Neural cell (in vitro differentiated cells): Measurements from ENCODE around the gene CPB2. TPM values are rescaled to one million over a fixed set of nuclear protein-coding genes. Genes with fewer than 3 reads are reported as not detected.
A peak's percentile ranks its signal among the peaks of the same experiment; 100 is the strongest.

Experiments used
- H2AFZ ChIP-seq: fragments of 200-600, 300-800 bp; sonication (generic), shearing (Covaris generic); 2 replicates; pipeline ENCODE4 v1.6.0; 2014; ENCODE audit warnings: low read depth, mild to moderate bottlenecking, antibody characterized with exemption, low read length, moderate library complexity
- H3F3A ChIP-seq: fragments of 200-600 bp; shearing (Covaris generic); 2 replicates; pipeline ENCODE4 v1.6.1; 2016; ENCODE audit warnings: mild to moderate bottlenecking, moderate library complexity, mixed read lengths, antibody characterized with exemption, low read length; ENCODE audit not compliant: insufficient read depth, poor library complexity, severe bottlenecking
- H3K27ac ChIP-seq: fragments of 200-600, 300-800 bp; sonication (generic), shearing (Covaris generic); 2 replicates; pipeline ENCODE4 v1.5.1; 2014; ENCODE audit warnings: mild to moderate bottlenecking, low read length, moderate library complexity
- H3K27me3 ChIP-seq: fragments of 300-800, 200-600 bp; sonication (generic), shearing (Covaris generic); 2 replicates; pipeline ENCODE4 v1.6.0; 2014; ENCODE audit warnings: mild to moderate bottlenecking, low read depth, low read length, moderate library complexity; ENCODE audit not compliant: insufficient read depth
- H3K36me3 ChIP-seq: fragments of 300-800, 200-600 bp; sonication (generic), shearing (Covaris generic); 2 replicates; pipeline ENCODE4 v1.5.1; 2014; ENCODE audit warnings: mild to moderate bottlenecking, antibody characterized with exemption, low read length, moderate library complexity; ENCODE audit not compliant: insufficient read depth
- H3K4me2 ChIP-seq: fragments of 300-800, 200-600 bp; sonication (generic), shearing (Covaris generic); 2 replicates; pipeline ENCODE4 v1.6.0; 2014; ENCODE audit warnings: mild to moderate bottlenecking, low read length
- H3K4me3 ChIP-seq: fragments of 300-800, 200-600 bp; sonication (generic), shearing (Covaris generic); 2 replicates; pipeline ENCODE4 v1.5.1; 2014; ENCODE audit warnings: mild to moderate bottlenecking, low read length, moderate library complexity
- H3K79me2 ChIP-seq: fragments of 200-600 bp; shearing (Covaris generic); replicated peaks from 2 replicates; pipeline ENCODE4 v1.6.0; 2014; ENCODE audit warnings: mild to moderate bottlenecking, low read length, moderate library complexity; ENCODE audit not compliant: insufficient read depth
- H3K9ac ChIP-seq: fragments of 300-800, 200-600 bp; sonication (generic), shearing (Covaris generic); 2 replicates; pipeline ENCODE4 v1.6.1; 2016; ENCODE audit warnings: mild to moderate bottlenecking, low read length, mixed read lengths
- H3K9me2 ChIP-seq: fragments of 200-600 bp; shearing (Covaris generic); 2 replicates; pipeline ENCODE4 v1.6.1; 2016; ENCODE audit warnings: mild to moderate bottlenecking, low read length, mixed read lengths; ENCODE audit not compliant: insufficient read depth
- H3K9me3 ChIP-seq: fragments of 200-600, 300-800 bp; sonication (generic), shearing (Covaris generic); 2 replicates; pipeline ENCODE4 v1.6.1; 2016; ENCODE audit warnings: mild to moderate bottlenecking, mixed run types, low read length, moderate library complexity, mixed read lengths
- H4K20me1 ChIP-seq: fragments of 200-600 bp; shearing (Covaris generic); 2 replicates; pipeline ENCODE4 v1.6.1; 2016; ENCODE audit warnings: mild to moderate bottlenecking, mixed run types; ENCODE audit not compliant: insufficient read depth
- CTCF ChIP-seq: fragments of 450-650 bp; IDR thresholded peaks from 2 replicates; pipeline ENCODE4 v1.5.1; 2014; ENCODE audit warnings: antibody characterized with exemption, mild to moderate bottlenecking, moderate library complexity; ENCODE audit not compliant: poor library complexity, severe bottlenecking
- EP300 ChIP-seq: fragments of 450-650 bp; conservative IDR thresholded peaks from 2 replicates; pipeline ENCODE4 v1.6.1; 2014; ENCODE audit warnings: antibody characterized with exemption, mild to moderate bottlenecking, moderate library complexity; ENCODE audit not compliant: poor library complexity, severe bottlenecking
- EZH2 ChIP-seq: fragments of 200-600, 300-800 bp; shearing (Covaris generic), sonication (generic); IDR thresholded peaks from 2 replicates; pipeline ENCODE4 v1.6.1; 2014; ENCODE audit warnings: antibody characterized with exemption, low read length, borderline replicate concordance, mild to moderate bottlenecking; ENCODE audit not compliant: insufficient read depth, poor library complexity, severe bottlenecking
- MXI1 ChIP-seq: fragments of 450-650 bp; conservative IDR thresholded peaks from 2 replicates; pipeline ENCODE4 v1.6.1; 2014; ENCODE audit warnings: antibody characterized with exemption, mild to moderate bottlenecking; ENCODE audit not compliant: poor library complexity, severe bottlenecking
- POLR2AphosphoS5 ChIP-seq: IDR thresholded peaks from 2 replicates; pipeline ENCODE4 v1.6.1; 2012
- RAD21 ChIP-seq: fragments of 450-650 bp; conservative IDR thresholded peaks from 2 replicates; pipeline ENCODE4 v1.6.1; 2014; ENCODE audit warnings: antibody characterized with exemption, mild to moderate bottlenecking, moderate library complexity
- SMC3 ChIP-seq: fragments of 450-650 bp; conservative IDR thresholded peaks from 2 replicates; pipeline ENCODE4 v1.6.1; 2014; ENCODE audit warnings: antibody characterized with exemption, mild to moderate bottlenecking, moderate library complexity; ENCODE audit not compliant: poor library complexity
- TAF1 ChIP-seq: IDR thresholded peaks from 2 replicates; pipeline ENCODE4 v1.6.1; 2012; ENCODE audit warnings: low read depth
- polyA plus RNA-seq: library from polyadenylated mRNA; depleted of rRNA; stranded (reverse); fragments of >200 nt; gene quantifications from 2 replicates; pipeline ENCODE4 v1.2.3, GENCODE V29; 2014
- TF ChIP-seq, protein P1 (sequence below): IDR thresholded peaks from 2 replicates; pipeline ENCODE4 v1.6.1; 2012; ENCODE audit warnings: borderline replicate concordance

Gene CPB2
- polyA plus RNA-seq, 1 donor from 2014 or later: not detected

DNA sequence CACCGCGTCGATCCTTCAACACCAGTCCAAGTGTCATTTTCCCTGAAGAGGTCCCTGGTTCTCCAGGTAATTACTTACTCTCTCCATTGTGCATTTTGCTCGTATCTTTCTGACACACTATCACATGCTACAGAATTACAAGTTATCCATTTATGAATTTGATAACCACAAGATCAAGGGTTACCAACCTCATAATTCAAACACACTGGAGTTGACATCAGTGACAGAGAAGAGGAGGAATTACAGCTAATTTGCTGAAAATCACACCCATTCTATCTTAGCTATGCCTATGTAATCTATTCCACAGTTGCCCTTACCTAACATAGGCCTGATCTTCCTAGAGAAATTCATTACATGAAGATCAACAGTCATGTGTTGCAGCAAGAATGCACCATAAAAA is 66.5 kb downstream of the CPB2 start (continued):
- no peak for TF ChIP-seq CTCF
- TF ChIP-seq TAF1: no peak

- no peak overlapping the region for H3K27ac ChIP-seq
- H4K20me1 ChIP-seq: no peaks in the 10 kb centered on the region
- H3K27me3 ChIP-seq: no peaks in the 10 kb centered on the region
- H3K9me2 ChIP-seq: no peaks in the 10 kb centered on the region
- H3K79me2 ChIP-seq: peaks cover 17% of the 10 kb centered on the region
- H2AFZ ChIP-seq: no peak overlapping the region
- no peaks in the 10 kb centered on the region for H3F3A ChIP-seq
- H3K9me3 ChIP-seq: no peaks in the 10 kb centered on the region
- H3K4me3 ChIP-seq: no peak overlapping the region
- TF ChIP-seq EP300 (peak; percentile 72), CTCF (no peak), MXI1 (no peak), RAD21 (no peak), EZH2 (no peak), SMC3 (no peak), POLR2AphosphoS5 (peak; percentile 64), TAF1 (no peak)
- TF ChIP-seq, protein P1, sequence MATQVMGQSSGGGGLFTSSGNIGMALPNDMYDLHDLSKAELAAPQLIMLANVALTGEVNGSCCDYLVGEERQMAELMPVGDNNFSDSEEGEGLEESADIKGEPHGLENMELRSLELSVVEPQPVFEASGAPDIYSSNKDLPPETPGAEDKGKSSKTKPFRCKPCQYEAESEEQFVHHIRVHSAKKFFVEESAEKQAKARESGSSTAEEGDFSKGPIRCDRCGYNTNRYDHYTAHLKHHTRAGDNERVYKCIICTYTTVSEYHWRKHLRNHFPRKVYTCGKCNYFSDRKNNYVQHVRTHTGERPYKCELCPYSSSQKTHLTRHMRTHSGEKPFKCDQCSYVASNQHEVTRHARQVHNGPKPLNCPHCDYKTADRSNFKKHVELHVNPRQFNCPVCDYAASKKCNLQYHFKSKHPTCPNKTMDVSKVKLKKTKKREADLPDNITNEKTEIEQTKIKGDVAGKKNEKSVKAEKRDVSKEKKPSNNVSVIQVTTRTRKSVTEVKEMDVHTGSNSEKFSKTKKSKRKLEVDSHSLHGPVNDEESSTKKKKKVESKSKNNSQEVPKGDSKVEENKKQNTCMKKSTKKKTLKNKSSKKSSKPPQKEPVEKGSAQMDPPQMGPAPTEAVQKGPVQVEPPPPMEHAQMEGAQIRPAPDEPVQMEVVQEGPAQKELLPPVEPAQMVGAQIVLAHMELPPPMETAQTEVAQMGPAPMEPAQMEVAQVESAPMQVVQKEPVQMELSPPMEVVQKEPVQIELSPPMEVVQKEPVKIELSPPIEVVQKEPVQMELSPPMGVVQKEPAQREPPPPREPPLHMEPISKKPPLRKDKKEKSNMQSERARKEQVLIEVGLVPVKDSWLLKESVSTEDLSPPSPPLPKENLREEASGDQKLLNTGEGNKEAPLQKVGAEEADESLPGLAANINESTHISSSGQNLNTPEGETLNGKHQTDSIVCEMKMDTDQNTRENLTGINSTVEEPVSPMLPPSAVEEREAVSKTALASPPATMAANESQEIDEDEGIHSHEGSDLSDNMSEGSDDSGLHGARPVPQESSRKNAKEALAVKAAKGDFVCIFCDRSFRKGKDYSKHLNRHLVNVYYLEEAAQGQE: peak; percentile 87
- no peak overlapping the region for H3K4me2 ChIP-seq
- H3K9ac ChIP-seq: no peak overlapping the region
- peaks cover 4% of the 10 kb centered on the region for H3K36me3 ChIP-seq
These were observed 69.8 kb downstream of the CPB2 start for GRCh38 chr13:46035066-46035465.

DNA sequence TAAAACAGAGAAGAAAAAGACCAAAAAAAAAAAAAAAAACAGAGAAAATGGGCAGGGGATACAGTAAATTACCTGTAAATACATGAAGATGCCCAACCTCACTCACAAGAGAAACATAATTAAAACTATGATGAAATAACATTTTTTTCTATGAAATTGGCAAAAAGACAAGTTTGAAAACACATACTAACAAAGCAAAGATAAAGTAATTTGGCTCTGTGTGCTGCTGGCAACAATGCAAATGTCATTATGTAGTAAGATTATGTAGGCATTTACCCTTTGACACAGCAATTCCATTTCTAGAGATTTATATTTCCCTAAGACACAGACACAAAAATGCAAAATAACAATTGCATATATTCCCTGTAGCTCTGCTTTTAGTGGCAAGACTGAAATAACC is 72.5 kb downstream of the CPB2 start:
- Histone ChIP-seq H3K4me2 (no peak overlapping the region), H4K20me1 (no peaks in the 10 kb centered on the region), H2AFZ (no peak overlapping the region), H3K9me2 (no peaks in the 10 kb centered on the region), H3K79me2 (peaks cover 27% of the 10 kb centered on the region), H3K9me3 (no peaks in the 10 kb centered on the region), H3K4me3 (no peak overlapping the region), H3K9ac (no peak overlapping the region), H3K27me3 (no peaks in the 10 kb centered on the region), H3F3A (no peaks in the 10 kb centered on the region), H3K27ac (no peak overlapping the region), H3K36me3 (no peaks in the 10 kb centered on the region)
- TF ChIP-seq RAD21 (no peak), TAF1 (no peak), SMC3 (no peak)
